GM18502 (cell line): ENCODE data around the gene KLK10.

Source experiments
- ATAC-seq: cut with Tn5 transposase; IDR thresholded peaks from one replicate; pipeline ENCODE4 v1.9.1; 2021; ENCODE audit warnings: mild to moderate bottlenecking; ENCODE audit not compliant: unreplicated experiment, poor library complexity

The KLK10 gene

DNA sequence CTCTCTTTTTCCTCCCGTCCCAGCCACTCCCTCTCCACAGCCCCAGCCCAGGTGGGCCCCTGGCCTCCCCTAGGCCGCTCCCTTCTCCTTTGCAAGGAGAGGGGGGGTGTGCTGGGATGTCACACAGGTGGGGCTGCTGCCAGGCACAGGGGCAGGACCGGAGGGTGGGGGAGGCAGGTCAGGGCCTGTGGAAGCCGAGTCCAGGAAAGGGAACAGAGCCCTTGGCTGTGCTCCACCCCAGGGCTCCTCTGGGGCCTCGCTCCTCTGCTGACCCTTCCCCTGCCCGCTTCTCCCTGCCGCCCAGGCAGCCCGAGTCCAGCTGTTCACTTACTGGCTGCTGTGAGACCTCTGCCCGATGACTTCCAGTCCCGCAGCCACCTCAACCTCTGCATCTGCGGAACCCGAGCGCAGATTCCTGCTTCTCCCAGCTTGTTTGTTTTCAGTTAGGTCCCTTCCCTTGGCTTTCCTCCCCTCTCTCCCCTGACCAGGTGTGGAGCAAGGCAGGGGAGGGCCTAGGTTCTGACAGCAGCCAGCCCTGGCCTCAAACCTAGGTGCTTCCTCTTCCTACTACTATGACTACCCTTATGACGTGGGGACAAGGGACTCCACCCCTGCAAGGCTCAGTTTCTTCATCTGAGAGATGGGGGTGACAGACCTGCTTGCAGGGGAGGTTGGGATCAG, 7.8 kb upstream of the KLK10 start:
- ATAC-seq = no peak

GRCh38 chr19:51026554-51026831, 7.0 kb upstream of the KLK10 start, which contains the start of gene KLK11:
Gene KLK11 (minus strand): TSS chr19:51026616. CDS start chr19:51025631, 985 bp downstream.
- no peak for ATAC-seq

- ATAC-seq = no peak
Measured at GRCh38 chr19:51025809-51026553, 6.5 kb upstream of the KLK10 start.

- no peak for ATAC-seq
Measured at GRCh38 chr19:51025401-51025800, 5.9 kb upstream of the KLK10 start.

- no peak for ATAC-seq
Measured at GRCh38 chr19:51024924-51025323, 5.4 kb upstream of the KLK10 start.

DNA sequence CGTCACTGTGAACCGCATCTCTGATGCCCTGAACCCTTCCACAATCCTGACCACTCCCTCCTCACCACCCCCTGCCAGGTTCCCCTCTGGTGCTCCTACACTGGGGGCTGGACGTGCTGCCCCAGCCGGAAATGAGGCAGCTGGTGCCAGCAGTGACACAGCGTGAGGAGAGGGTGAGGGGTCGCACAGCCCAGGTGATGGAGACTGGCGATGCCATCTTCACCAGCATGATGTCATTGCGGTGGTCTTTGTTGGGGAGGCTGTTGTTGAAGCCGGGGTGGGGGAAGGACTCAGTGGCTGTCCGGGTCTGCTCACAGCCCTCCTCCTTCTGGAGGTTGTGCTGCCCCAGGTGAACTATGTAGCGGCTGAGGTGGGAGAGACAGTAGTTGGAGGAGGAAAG, 4.4 kb upstream of the KLK10 start:
- ATAC-seq = no peak

GRCh38 chr19:51022526-51022925, 3.0 kb upstream of the KLK10 start:
- no peak for ATAC-seq

- ATAC-seq = no peak
Measured at GRCh38 chr19:51020988-51021651, 1.6 kb upstream of the KLK10 start.

DNA sequence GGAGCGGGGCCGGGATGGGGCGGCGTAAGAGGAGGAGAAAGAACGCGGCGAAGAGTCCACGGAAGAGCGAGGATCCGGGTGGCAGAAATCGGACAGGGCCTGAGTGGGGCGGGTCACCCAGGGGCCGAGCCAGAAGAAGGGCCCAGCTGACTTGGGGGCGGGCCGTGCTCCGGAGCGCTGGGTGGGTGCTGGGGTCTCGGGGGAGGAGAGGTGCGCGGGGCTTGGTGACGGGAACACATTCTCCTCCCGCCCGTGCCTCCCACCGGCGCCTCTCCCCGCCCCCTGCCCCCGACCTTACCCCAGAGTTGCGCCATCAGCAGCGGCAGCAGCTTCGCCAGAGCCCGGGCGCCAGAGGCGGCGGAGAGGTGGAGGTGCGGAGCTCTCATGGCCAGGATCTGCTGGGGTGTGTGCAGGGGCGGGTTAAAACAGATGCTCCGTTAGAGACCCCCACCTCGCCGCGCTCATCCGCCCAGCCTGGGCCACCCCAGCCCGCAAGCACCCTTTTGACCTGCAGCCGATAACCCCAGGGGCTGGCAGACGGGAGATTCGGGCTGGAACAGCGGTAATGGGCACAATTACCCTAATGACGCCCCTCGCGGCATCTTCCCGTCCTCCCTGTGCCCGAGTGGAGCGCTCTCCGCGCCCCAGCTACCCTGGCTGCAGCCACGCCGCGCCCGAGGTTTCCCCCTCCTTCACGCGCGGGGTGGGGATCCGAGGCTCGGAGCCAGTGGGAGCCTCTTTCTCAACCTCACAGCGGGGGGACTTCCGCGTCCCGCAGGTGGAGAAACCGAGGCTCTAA, 565 bp downstream of the KLK10 start:
- ATAC-seq = no peak

DNA sequence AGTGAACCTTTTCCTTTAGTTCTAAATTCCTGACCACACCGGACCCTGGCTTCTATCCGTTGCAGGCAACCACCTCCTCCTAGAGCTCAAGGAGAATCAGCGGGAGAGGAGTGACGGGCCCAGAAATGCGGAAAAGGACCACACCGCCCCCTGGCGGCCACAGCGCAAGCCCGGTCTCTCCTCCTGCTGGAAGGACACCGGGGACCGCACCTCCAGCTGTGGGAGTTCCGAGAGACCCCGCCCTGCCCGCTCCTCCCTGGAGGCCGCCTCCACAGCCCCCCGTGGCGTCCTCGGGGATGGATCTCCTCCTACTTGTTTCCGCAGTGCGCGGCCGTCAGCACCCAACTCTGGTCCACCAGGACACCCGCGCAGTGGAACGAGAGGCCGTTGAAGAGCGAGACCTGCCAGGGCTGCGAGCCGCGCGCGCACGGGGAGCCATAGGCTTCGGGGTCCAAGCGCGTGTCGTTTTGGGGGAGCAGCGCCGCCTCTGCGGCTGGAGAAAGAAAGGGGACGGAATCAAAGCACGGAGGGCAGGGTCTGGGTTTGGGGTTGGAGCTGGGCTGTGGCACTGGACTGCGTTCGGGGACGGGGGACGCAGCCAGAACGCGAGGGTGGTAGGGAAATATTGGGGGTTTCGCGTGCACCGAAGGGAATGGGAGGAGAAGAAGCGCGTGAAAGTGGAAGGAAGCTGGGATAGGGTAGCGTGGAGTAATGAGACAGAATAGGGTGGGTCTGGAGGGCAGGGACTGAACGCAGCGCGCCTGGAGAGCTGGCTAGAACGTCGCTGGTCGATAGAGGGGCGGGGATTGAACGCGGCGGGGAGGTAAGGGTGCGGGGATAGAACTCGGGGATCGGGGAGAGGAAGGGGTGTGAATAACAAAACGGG, 2.5 kb downstream of the KLK10 start:
- ATAC-seq = no peak

- ATAC-seq = no peak
Measured at GRCh38 chr19:51015691-51016267, 3.7 kb downstream of the KLK10 start.

GRCh38 chr19:51014242-51014641, 5.3 kb downstream of the KLK10 start:
- no peak for ATAC-seq

DNA sequence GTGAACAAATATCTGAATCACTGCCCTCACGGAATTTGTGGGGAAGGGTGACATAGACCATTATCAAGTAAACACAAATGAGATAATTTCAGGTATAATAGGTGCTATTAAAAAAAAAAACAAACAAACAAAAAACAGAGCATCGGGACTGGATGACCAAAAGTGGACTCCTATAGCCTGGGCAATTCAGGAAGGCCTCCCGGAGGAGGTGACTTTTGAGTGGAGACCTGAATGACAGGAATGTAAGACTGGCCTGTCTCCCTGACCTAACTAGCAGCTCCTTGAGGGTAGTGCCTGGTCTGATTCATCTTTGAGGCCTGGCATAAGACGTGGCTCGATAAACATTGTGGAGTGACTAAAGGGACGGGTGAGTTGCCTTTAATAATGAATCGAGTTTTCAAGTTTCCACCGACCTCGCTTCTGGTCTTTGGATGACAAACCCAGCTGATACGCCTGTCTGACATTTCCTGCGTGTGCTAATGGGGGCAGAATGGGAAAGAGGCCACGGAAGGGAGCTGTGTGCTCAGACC, 6.8 kb downstream of the KLK10 start:
- ATAC-seq = no peak

GRCh38 chr19:51010066-51010795, 9.3 kb downstream of the KLK10 start:
- ATAC-seq = no peak

- no peak for ATAC-seq
Measured at GRCh38 chr19:51009061-51009891, 10.2 kb downstream of the KLK10 start.

DNA sequence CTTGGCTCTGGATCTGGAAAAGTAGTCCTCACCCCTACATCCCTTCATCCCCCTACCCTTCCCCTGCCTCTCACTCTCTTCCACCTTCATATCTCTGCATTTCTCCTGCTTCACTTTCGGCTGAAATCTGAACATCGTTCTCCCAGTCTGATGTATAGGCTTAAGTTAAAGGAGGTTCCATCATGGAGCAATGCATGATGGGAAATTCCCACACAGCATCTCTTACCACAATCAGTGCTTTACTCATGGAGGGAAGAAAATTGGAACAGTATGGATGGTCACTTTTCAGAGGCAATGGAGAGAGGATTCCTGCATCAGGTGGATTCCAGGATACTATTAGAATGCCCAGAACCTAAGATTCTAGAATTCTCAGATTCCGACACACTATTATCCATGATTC, 12.0 kb downstream of the KLK10 start:
- no peak for ATAC-seq

- no peak for ATAC-seq
Measured at GRCh38 chr19:51006406-51006805, 13.1 kb downstream of the KLK10 start.

DNA sequence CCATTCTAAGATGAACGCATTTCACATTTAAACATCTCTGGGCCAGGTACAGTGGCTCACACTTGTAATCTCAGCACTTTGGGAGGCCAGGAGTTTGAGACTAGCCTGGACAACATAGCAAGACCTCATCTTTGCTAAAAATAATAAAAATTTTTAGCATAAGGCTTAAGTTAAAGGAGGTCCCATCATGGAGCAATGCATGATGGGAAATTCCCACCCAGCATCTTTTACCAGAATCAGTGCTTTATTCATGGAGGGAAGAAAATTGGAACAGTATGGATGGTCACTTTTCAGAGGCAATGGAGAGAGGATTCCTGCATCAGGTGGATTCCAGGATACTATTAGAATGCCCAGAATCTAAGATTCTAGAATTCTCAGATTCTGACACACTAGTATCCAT, 14.3 kb downstream of the KLK10 start:
- no peak for ATAC-seq
